ENCODE measurements around the gene PPIL4. TPM values are rescaled to one million over a fixed set of nuclear protein-coding genes. Genes with fewer than 3 reads are reported as not detected.

PPIL4 gene
- total RNA-seq, 1 donor from 2014 or later, result 39.9 TPM

DNA sequence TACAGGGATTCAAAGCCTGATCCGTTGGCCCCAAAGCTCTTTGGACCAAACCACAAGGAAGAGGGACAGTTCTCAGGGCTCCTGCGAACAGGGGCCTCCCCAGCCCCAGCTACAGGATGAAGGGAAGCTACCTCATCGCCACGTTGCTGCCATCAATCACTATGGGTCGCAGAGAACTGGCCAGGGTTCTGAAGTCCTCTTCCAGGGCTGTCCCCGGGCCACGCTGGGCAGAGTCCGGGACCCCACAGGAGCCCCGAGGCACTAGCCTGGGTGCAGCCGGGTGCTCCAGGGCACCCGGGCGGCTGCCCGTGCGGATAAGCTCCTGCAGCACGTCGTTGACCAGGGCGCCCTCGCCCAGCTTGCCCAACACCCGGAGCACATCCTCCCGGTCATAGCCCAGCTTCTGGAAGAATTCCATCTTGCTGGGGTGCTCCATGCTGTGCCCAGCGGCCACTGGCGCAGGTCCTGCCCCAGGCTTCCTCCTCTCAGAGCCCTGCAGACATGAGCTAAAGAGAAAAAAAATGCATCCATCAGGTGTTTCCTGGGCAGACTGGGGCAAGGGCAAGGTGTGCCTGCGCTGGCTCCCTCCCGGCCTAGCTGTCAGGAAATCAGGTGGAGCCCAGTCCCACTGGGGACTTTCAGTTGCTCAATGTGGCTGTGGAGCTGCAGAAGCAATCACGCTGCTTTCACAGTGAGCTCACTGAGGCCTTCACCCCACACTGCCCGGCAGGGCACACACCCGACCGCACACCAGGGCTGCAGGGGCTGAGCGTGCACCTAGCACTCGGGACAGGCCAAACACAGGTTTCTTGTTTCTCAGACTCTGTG, 71.5 kb downstream of the PPIL4 start:
- no peak for DNase-seq (ENCODE audit: low read depth, low spot score)
- Mint-ChIP-seq H3K27ac (ENCODE audit: unreplicated experiment) (no peak overlapping the region), H3K36me3 (ENCODE audit: low read depth) (no peaks in the 10 kb centered on the region), H3K9me3 (no peaks in the 10 kb centered on the region), H3K4me3 (no peak overlapping the region), H3K4me1 (no peaks in the 10 kb centered on the region), H3K27me3 (ENCODE audit: low read depth) (no peaks in the 10 kb centered on the region)
- TF ChIP-seq, protein P1, sequence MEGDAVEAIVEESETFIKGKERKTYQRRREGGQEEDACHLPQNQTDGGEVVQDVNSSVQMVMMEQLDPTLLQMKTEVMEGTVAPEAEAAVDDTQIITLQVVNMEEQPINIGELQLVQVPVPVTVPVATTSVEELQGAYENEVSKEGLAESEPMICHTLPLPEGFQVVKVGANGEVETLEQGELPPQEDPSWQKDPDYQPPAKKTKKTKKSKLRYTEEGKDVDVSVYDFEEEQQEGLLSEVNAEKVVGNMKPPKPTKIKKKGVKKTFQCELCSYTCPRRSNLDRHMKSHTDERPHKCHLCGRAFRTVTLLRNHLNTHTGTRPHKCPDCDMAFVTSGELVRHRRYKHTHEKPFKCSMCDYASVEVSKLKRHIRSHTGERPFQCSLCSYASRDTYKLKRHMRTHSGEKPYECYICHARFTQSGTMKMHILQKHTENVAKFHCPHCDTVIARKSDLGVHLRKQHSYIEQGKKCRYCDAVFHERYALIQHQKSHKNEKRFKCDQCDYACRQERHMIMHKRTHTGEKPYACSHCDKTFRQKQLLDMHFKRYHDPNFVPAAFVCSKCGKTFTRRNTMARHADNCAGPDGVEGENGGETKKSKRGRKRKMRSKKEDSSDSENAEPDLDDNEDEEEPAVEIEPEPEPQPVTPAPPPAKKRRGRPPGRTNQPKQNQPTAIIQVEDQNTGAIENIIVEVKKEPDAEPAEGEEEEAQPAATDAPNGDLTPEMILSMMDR (conservative IDR thresholded peaks at IDR 0.05), result no peak

DNA sequence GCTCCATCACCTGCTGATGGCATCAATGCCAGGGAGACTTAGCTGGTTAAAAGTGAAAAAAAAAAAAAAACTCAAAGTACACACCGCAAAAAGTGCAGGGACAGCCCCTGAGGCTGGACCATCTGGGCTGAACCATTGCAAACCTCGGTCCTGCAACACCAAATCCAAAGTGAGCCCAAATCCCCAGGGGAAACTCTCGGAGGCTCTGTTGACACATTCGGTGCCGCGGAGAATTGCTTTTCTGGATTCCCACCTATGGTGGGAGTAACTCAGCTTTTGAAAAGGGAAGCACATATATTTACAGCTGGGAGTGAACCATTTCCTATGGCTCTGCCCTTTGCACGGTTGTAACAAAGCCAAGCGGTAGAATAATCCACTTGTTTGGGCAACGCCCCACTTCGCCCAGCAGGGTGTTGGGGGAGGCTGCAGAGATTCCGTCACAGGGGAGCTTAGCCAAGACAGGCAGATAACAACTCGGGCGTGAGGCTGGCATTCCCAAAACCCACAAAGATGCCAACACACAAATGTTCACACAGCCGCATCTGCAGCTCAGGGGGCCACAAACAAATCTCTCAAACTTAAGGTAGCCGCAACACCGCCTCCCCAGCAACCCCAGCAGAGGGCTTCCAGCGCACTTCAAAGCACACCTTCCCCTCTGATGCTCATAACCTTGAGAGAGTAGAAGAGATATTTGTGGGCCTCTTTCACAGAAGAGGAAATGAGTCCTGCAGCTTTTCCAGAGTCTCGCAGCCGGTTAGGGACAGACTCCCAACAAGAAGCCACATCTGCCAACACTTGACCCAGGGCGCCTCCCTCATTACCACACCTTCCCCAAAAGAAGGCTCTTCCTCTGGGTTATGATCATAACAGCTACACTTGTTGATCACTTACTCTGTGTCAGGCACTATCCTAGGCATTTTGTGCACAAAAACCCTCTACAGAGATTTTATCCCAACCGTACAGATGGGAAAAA, 72.5 kb downstream of the PPIL4 start:
- no peak overlapping the region for H3K27ac Mint-ChIP-seq (ENCODE audit: unreplicated experiment)
- H3K36me3 Mint-ChIP-seq (ENCODE audit: low read depth), result no peaks in the 10 kb centered on the region
- no peaks in the 10 kb centered on the region for H3K27me3 Mint-ChIP-seq (ENCODE audit: low read depth)
- TF ChIP-seq, protein P1 (conservative IDR thresholded peaks at IDR 0.05), result no peak
- H3K9me3 Mint-ChIP-seq, result no peaks in the 10 kb centered on the region
- no peak overlapping the region for H3K4me3 Mint-ChIP-seq
- DNase-seq (ENCODE audit: low read depth, low spot score), result no peak
- H3K4me1 Mint-ChIP-seq, result no peaks in the 10 kb centered on the region

DNA sequence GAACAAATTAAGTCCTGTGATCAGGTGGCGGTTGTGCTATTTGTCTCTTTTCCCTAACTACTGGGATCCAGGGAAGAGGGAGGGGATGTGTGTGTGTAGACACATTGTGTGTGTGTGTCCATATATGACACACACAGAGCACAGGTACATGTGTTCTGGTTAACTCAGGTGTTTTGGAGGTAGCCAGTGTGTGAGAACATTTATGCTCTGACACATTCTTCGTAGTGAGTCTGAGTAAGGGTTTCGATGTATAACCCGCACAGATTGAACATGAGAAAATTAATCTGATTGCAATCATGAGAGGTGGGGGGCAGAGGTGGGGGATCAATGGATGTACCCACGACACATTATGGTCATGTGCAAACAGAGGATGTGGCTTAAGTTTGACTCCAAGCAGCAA, 73.6 kb downstream of the PPIL4 start:
- H3K27ac Mint-ChIP-seq (ENCODE audit: unreplicated experiment), result no peak overlapping the region

DNA sequence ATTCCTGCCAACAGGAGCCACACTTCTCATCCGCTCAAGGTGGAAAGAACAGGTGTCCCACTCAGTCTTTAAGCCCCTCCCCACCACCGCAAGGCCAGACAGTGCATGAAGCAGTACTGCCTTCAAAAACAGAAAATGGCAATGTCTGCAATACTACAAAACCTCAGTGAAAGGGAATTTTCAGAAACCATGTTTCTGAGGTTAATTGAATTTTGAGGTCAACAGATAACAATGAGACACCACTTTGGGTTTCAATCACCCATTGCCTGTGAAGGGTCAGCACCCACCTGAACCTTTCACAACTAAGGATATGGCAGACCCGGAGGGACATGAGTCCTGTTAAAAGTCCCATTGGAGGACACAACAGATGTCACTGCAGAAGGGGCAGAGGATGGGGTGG, 74.0 kb downstream of the PPIL4 start:
- Mint-ChIP-seq H3K36me3 (ENCODE audit: low read depth) (no peaks in the 10 kb centered on the region), H3K4me3 (no peak overlapping the region), H3K27me3 (ENCODE audit: low read depth) (no peaks in the 10 kb centered on the region), H3K27ac (ENCODE audit: unreplicated experiment) (no peak overlapping the region), H3K4me1 (no peaks in the 10 kb centered on the region), H3K9me3 (no peaks in the 10 kb centered on the region)
- no peak for DNase-seq (ENCODE audit: low read depth, low spot score)
- TF ChIP-seq, protein P1 (conservative IDR thresholded peaks at IDR 0.05), result no peak

More for the DNA sequence above, 73.6 kb downstream of the PPIL4 start:
- no peaks in the 10 kb centered on the region for H3K4me1 Mint-ChIP-seq
- DNase-seq (ENCODE audit: low read depth, low spot score), result no peak
- no peaks in the 10 kb centered on the region for H3K36me3 Mint-ChIP-seq (ENCODE audit: low read depth)
- TF ChIP-seq, protein P1 (conservative IDR thresholded peaks at IDR 0.05), result no peak
- H3K9me3 Mint-ChIP-seq, result no peaks in the 10 kb centered on the region
- H3K4me3 Mint-ChIP-seq, result no peak overlapping the region
- no peaks in the 10 kb centered on the region for H3K27me3 Mint-ChIP-seq (ENCODE audit: low read depth)

DNA sequence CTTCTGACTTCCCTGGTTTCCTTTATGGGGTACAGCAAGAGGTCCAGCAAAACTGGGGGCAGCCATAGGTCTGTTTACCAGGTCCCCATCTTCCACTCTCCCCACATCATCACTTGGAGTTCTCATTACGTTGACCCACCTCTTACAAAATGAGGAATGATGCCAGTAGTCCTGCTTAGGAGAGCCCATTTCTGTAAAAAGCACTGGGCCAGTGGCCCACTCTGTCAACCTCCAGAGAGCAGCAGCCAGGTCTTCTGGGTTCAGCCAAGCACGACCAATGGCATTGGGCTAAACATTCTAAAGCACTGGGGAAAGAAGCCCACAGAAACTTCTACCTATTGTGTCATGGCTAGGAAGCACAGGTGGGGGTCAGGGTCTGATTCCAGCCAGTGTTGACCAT, 74.9 kb downstream of the PPIL4 start:
- Mint-ChIP-seq H3K9me3 (no peaks in the 10 kb centered on the region), H3K27ac (ENCODE audit: unreplicated experiment) (no peak overlapping the region)

More for the DNA sequence above, 74.9 kb downstream of the PPIL4 start:
- no peak for DNase-seq (ENCODE audit: low read depth, low spot score)
- no peaks in the 10 kb centered on the region for H3K27me3 Mint-ChIP-seq (ENCODE audit: low read depth)
- no peak overlapping the region for H3K4me3 Mint-ChIP-seq
- H3K4me1 Mint-ChIP-seq, result no peaks in the 10 kb centered on the region
- H3K36me3 Mint-ChIP-seq (ENCODE audit: low read depth), result no peaks in the 10 kb centered on the region
- TF ChIP-seq, protein P1 (conservative IDR thresholded peaks at IDR 0.05), result no peak
